ENCODE measurements around the gene DHODH. TPM values are rescaled to one million over a fixed set of nuclear protein-coding genes. Genes with fewer than 3 reads are reported as not detected.
"Not testable (repeated sequence)": the region's sequence is repeated elsewhere in the genome, so short reads cannot be mapped to it uniquely, and the experiment has no call there.

The DHODH gene
- total RNA-seq, 3 donors from 2014 or later (not counting 1 experiment from before 2014, with no cell fraction given): 3.7 to 6.9 (median 4.7) TPM

DNA sequence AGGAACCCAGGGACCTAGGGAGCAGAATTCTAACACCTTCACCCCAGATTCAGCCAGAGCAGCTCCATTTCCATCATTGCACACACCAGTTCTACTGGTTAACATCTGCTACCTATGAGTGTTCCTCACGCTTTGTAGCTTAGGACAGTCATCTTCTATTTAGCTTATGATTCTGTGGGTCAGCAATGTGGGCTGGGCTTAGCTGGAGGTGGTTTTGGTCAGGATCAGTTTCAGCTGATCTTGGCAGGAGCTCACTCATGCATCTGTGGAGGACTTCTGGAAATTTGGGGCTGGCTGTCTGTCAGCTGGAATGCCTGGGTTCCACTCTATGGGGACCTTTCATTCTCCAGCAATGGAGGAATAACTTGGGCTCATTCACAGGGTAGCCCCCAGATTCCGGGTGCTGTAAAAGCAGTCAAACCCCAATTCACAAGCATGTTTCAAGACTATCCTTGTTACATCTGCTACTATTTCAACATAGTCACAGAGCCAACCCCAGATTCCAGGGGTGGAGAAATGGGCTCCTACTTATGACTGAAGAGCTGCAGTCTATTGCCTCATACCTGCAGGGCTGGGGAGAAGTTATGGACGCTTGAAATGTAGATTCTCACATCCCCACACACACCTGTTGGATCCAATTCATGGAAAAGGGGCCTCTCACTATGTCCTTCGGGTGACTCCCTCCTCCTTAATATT is 42.4 kb downstream of the DHODH start:
- Histone ChIP-seq H3K36me3 (ENCODE audit: control insufficient read depth, insufficient read depth, low read length) (no peaks in the 10 kb centered on the region), H3K9me3 (ENCODE audit: control insufficient read depth, insufficient read depth, low read length) (peaks cover 5% of the 10 kb centered on the region), H3K27ac (ENCODE audit: low read length) (no peak overlapping the region), H3K4me1 (ENCODE audit: control insufficient read depth, insufficient read depth, low read length) (no peaks in the 10 kb centered on the region), H3K27me3 (ENCODE audit: control insufficient read depth, insufficient read depth, low read length) (no peaks in the 10 kb centered on the region), H3K4me3 (ENCODE audit: low read length) (no peak overlapping the region)
- H3K4me1 Mint-ChIP-seq: no peaks in the 10 kb centered on the region
- H3K27ac Mint-ChIP-seq: no peak overlapping the region
- DNase-seq: no peak
- intact Hi-C loops (cut with micrococcal nuclease): no loop called here
- H3K36me3 Mint-ChIP-seq: peaks cover 8% of the 10 kb centered on the region
- H3K27me3 Mint-ChIP-seq (ENCODE audit: low read depth in 2 of 2): peaks cover 0 to 7% of the 10 kb centered on the region in 2 donors
- H3K4me3 Mint-ChIP-seq: no peak overlapping the region
- TF ChIP-seq, protein P1, sequence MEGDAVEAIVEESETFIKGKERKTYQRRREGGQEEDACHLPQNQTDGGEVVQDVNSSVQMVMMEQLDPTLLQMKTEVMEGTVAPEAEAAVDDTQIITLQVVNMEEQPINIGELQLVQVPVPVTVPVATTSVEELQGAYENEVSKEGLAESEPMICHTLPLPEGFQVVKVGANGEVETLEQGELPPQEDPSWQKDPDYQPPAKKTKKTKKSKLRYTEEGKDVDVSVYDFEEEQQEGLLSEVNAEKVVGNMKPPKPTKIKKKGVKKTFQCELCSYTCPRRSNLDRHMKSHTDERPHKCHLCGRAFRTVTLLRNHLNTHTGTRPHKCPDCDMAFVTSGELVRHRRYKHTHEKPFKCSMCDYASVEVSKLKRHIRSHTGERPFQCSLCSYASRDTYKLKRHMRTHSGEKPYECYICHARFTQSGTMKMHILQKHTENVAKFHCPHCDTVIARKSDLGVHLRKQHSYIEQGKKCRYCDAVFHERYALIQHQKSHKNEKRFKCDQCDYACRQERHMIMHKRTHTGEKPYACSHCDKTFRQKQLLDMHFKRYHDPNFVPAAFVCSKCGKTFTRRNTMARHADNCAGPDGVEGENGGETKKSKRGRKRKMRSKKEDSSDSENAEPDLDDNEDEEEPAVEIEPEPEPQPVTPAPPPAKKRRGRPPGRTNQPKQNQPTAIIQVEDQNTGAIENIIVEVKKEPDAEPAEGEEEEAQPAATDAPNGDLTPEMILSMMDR (IDR thresholded peaks at IDR 0.05): no peak
- 88% methylated on average over 2 of the region's 4 CpGs for WGBS (ENCODE audit: insufficient coverage)
- no peak for ATAC-seq
- H3K9me3 Mint-ChIP-seq: peaks cover 0 to 5% of the 10 kb centered on the region in 2 donors

DNA sequence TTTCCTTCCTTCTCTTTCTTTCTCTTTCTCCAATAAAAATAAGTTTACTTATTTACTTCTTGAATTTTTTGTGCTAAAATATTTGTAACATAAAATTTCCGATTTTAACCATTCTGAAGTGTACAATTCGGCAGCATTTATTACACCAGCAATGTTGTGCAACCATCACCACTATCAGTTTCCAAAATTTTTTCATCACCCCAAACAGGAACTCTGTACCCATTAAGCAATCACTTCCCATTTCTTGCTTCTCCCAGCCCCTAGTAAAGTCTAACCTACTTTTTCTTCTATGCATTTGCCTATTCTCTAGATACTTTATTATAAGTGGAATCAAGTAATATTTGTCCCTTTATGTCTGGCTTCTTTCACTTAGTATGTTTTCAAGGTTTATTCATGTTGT is 43.3 kb downstream of the DHODH start:
- intact Hi-C loops (cut with micrococcal nuclease): no loop called here
- Mint-ChIP-seq H3K4me1 (no peaks in the 10 kb centered on the region), H3K27me3 (ENCODE audit: low read depth in 2 of 2) (peaks cover 0 to 7% of the 10 kb centered on the region in 2 donors), H3K36me3 (peaks cover 8% of the 10 kb centered on the region), H3K4me3 (no peak overlapping the region), H3K9me3 (peaks cover 0 to 5% of the 10 kb centered on the region in 2 donors), H3K27ac (no peak overlapping the region)
- Histone ChIP-seq H3K27ac (ENCODE audit: low read length) (no peak overlapping the region), H3K9me3 (ENCODE audit: control insufficient read depth, insufficient read depth, low read length) (peaks cover 5% of the 10 kb centered on the region), H3K4me3 (ENCODE audit: low read length) (no peak overlapping the region), H3K4me1 (ENCODE audit: control insufficient read depth, insufficient read depth, low read length) (no peaks in the 10 kb centered on the region), H3K36me3 (ENCODE audit: control insufficient read depth, insufficient read depth, low read length) (no peaks in the 10 kb centered on the region), H3K27me3 (ENCODE audit: control insufficient read depth, insufficient read depth, low read length) (no peaks in the 10 kb centered on the region)
- TF ChIP-seq, protein P1 (IDR thresholded peaks at IDR 0.05): no peak
- no peak for DNase-seq
- no peak for ATAC-seq
- WGBS (ENCODE audit: insufficient coverage): 29% methylated on average over 2 of the region's 2 CpGs

DNA sequence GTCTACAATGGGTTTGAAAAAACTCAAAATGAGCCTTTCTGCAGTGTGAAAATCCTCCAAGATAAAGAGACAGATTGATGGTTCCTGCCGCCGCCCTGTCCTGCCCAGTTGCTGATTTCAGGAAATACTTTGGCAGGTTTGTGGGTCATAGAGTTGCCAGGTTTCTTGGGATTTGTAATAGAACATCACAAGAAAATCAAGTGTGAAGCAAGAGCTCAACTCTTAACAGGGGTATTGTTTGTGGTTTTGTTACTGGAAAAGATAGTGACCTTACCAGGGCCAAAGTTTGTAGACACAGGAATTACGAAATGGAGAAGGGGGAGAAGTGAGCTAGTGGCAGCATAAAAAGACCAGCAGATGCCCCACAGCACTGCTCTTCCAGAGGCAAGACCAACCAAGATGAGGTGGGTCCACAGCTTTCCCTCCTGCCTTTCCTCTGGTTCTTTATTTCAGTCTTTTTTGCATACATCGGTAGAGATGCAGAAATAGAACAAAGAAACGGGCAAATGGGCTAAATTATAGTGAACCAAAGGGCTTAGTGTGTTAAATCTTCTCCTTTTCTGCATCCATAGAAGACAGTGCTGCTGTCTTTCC is 45.8 kb downstream of the DHODH start, which contains the start of gene HP:
TSS of gene HP (plus strand) at position 252 of the 594 bp plus-strand sequence. CDS start at position 400, 148 bp downstream.
- H3K4me3 ChIP-seq (ENCODE audit: low read length); ATAC-seq; H3K36me3 Mint-ChIP-seq; H3K27me3 ChIP-seq (ENCODE audit: control insufficient read depth, insufficient read depth, low read length); H3K27ac Mint-ChIP-seq; H3K9me3 Mint-ChIP-seq; H3K4me3 Mint-ChIP-seq; intact Hi-C loops (cut with micrococcal nuclease); H3K27ac ChIP-seq (ENCODE audit: low read length); H3K27me3 Mint-ChIP-seq (ENCODE audit: low read depth in 2 of 2); H3K9me3 ChIP-seq (ENCODE audit: control insufficient read depth, insufficient read depth, low read length); DNase-seq; H3K4me1 Mint-ChIP-seq; H3K4me1 ChIP-seq (ENCODE audit: control insufficient read depth, insufficient read depth, low read length); H3K36me3 ChIP-seq (ENCODE audit: control insufficient read depth, insufficient read depth, low read length): not testable (repeated sequence)
- WGBS (ENCODE audit: insufficient coverage): 67% methylated on average over 4 of the region's 5 CpGs

DNA sequence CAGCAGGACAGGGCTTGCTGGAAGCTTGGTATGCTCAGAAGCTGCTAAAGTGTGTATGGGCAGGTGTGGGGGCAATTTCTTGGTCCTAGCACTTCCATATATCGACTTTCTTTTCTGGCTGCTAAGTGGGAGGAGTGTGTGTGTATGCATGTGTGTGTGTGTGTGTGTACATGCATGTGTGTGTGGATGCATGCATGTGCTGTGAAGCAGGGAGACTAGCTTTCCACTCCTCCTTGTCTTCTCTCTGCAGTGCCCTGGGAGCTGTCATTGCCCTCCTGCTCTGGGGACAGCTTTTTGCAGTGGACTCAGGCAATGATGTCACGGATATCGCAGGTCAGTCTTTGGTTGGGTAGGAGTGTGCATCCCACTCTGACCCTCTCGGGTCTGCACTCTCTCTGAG is 47.4 kb downstream of the DHODH start:
- TF ChIP-seq, protein P1 (IDR thresholded peaks at IDR 0.05): no peak
- H3K4me1 Mint-ChIP-seq: no peaks in the 10 kb centered on the region
- H3K4me3 ChIP-seq (ENCODE audit: low read length): no peak overlapping the region
- H3K27ac Mint-ChIP-seq: no peak overlapping the region
- DNase-seq: no peak
- no peaks in the 10 kb centered on the region for H3K36me3 Mint-ChIP-seq
- no peaks in the 10 kb centered on the region for H3K9me3 Mint-ChIP-seq
- no peak overlapping the region for H3K4me3 Mint-ChIP-seq
- H3K36me3 ChIP-seq (ENCODE audit: control insufficient read depth, insufficient read depth, low read length): no peaks in the 10 kb centered on the region
- H3K27ac ChIP-seq (ENCODE audit: low read length): no peak overlapping the region
- 95% methylated on average over 2 of the region's 4 CpGs for WGBS (ENCODE audit: insufficient coverage)
- intact Hi-C loops (cut with micrococcal nuclease): no loop called here
- H3K9me3 ChIP-seq (ENCODE audit: control insufficient read depth, insufficient read depth, low read length): no peaks in the 10 kb centered on the region
- no peaks in the 10 kb centered on the region for H3K4me1 ChIP-seq (ENCODE audit: control insufficient read depth, insufficient read depth, low read length)
- no peaks in the 10 kb centered on the region for H3K27me3 ChIP-seq (ENCODE audit: control insufficient read depth, insufficient read depth, low read length)
- H3K27me3 Mint-ChIP-seq (ENCODE audit: low read depth in 2 of 2): peaks cover 0 to 7% of the 10 kb centered on the region in 2 donors
- no peak for ATAC-seq

DNA sequence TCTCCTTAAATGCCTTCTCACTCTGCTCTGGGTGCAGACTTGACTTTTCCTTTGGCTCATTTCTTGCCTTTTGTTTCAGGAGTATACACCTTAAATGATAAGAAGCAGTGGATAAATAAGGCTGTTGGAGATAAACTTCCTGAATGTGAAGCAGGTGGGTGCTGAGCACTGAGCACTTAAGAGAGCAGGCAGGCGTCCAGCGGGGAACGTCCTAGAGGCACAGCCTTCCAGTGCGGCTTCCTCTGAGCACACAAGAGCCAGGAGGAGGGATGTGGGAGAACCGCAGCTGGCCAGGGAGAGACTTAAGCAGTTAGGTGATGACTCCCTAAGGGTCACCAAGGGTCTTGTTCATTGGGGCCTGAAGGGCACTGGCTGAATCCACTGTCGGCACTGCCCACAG is 48.8 kb downstream of the DHODH start:
- DNase-seq; H3K4me3 ChIP-seq (ENCODE audit: low read length); H3K27me3 ChIP-seq (ENCODE audit: control insufficient read depth, insufficient read depth, low read length); H3K4me1 ChIP-seq (ENCODE audit: control insufficient read depth, insufficient read depth, low read length); intact Hi-C loops (cut with micrococcal nuclease); ATAC-seq; H3K9me3 ChIP-seq (ENCODE audit: control insufficient read depth, insufficient read depth, low read length); H3K27me3 Mint-ChIP-seq (ENCODE audit: low read depth in 2 of 2); H3K4me1 Mint-ChIP-seq; H3K9me3 Mint-ChIP-seq; H3K27ac Mint-ChIP-seq; H3K4me3 Mint-ChIP-seq; H3K36me3 ChIP-seq (ENCODE audit: control insufficient read depth, insufficient read depth, low read length); H3K27ac ChIP-seq (ENCODE audit: low read length); H3K36me3 Mint-ChIP-seq: not testable (repeated sequence)
- WGBS (ENCODE audit: insufficient coverage): 86% methylated on average over 1 of the region's 6 CpGs

DNA sequence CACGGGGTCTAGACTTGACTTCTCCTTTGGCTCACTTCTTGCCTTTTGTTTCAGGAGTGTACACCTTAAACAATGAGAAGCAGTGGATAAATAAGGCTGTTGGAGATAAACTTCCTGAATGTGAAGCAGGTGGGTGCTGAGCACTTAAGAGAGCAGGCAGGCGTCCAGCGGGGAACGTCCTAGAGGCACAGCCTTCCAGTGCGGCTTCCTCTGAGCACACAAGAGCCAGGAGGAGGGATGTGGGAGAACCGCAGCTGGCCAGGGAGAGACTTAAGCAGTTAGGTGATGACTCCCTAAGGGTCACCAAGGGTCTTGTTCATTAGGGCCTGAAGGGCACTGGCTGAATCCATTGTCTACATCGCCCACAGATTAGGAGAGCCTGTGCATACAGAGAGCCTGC is 50.5 kb downstream of the DHODH start:
- H3K27ac Mint-ChIP-seq; ATAC-seq; H3K27ac ChIP-seq (ENCODE audit: low read length); H3K4me3 ChIP-seq (ENCODE audit: low read length); H3K36me3 ChIP-seq (ENCODE audit: control insufficient read depth, insufficient read depth, low read length); H3K36me3 Mint-ChIP-seq; DNase-seq; H3K4me1 Mint-ChIP-seq; H3K4me1 ChIP-seq (ENCODE audit: control insufficient read depth, insufficient read depth, low read length); H3K9me3 Mint-ChIP-seq; intact Hi-C loops (cut with micrococcal nuclease); H3K27me3 Mint-ChIP-seq (ENCODE audit: low read depth in 2 of 2); H3K4me3 Mint-ChIP-seq; H3K27me3 ChIP-seq (ENCODE audit: control insufficient read depth, insufficient read depth, low read length); H3K9me3 ChIP-seq (ENCODE audit: control insufficient read depth, insufficient read depth, low read length): not testable (repeated sequence)
- 87% methylated on average over 3 of the region's 7 CpGs for WGBS (ENCODE audit: insufficient coverage)
